CD4-positive, alpha-beta T cell (primary cell): ENCODE measurements around the gene CDK15. TPM values are rescaled to one million over a fixed set of nuclear protein-coding genes. Genes with fewer than 3 reads are reported as not detected.

Source experiments
- ATAC-seq: fragments of 200-7000 bp; cut with Tn5 transposase; one replicate; pipeline ENCODE4 v1.10.0; 2022; ENCODE audit warnings: mild to moderate bottlenecking; ENCODE audit not compliant: poor library complexity
- CTCF ChIA-PET: fragments of 350-600 bp; sonication (Branson Sonifier 250); formaldehyde crosslinking; loops from one replicate; lab custom pipeline; 2021; ENCODE audit warnings: antibody characterized with exemption, inconsistent platforms; lab: Charles Lee
- POLR2A ChIA-PET: fragments of 350-600 bp; sonication (Branson Sonifier 250); formaldehyde crosslinking; loops from one replicate; lab custom pipeline; 2021; ENCODE audit warnings: antibody characterized with exemption, inconsistent platforms; lab: Charles Lee
- DNase-seq, 14 experiments: peaks; one replicate each; pipeline ENCODE4 v3.0.0-alpha.2; 2013 to 2020; ENCODE audit warnings: mixed read lengths in 2 of 14
- H3K27ac ChIP-seq, 2 donors: one replicate each; pipeline versions ENCODE4 v1.5.1 to v1.7.0; 2013; ENCODE audit warnings: low read length in 2 of 2, low read depth in 1 of 2, mild to moderate bottlenecking in 1 of 2
- H3K27me3 ChIP-seq, 2 experiments: 1 replicate in 1 of 2; 2 replicates in 1 of 2; pipeline versions ENCODE4 v1.6.1 to v1.7.0; 2013; ENCODE audit warnings: low read length in 2 of 2, control low read depth in 1 of 2, mild to moderate bottlenecking in 1 of 2, moderate library complexity in 1 of 2; ENCODE audit not compliant: insufficient read depth in 2 of 2, control insufficient read depth in 1 of 2
- H3K36me3 ChIP-seq: one replicate; pipeline ENCODE4 v1.6.1; 2013; ENCODE audit warnings: low read length, control low read depth; ENCODE audit not compliant: insufficient read depth
- H3K4me1 ChIP-seq: one replicate; pipeline ENCODE4 v1.6.1; 2013; ENCODE audit warnings: low read length, control low read depth; ENCODE audit not compliant: insufficient read depth
- H3K4me3 ChIP-seq: one replicate; pipeline ENCODE4 v1.5.1; 2013; ENCODE audit warnings: mild to moderate bottlenecking, low read length, moderate library complexity
- H3K9me3 ChIP-seq, 2 experiments: 1 replicate in 1 of 2; 2 replicates in 1 of 2; pipeline versions ENCODE4 v1.6.1 to v1.7.0; 2013; ENCODE audit warnings: low read length in 2 of 2, mild to moderate bottlenecking in 2 of 2, control low read depth in 1 of 2, moderate library complexity in 1 of 2; ENCODE audit not compliant: control insufficient read depth in 1 of 2, insufficient read depth in 1 of 2
- H3K27ac Mint-ChIP-seq: one replicate; pipeline ENCODE4 v1.8.0; 2020; ENCODE audit warnings: mixed read lengths
- H3K27me3 Mint-ChIP-seq: one replicate; pipeline ENCODE4 v1.8.0; 2021; ENCODE audit warnings: mixed read lengths
- H3K36me3 Mint-ChIP-seq: one replicate; pipeline ENCODE4 v1.8.0; 2021; ENCODE audit warnings: low read depth, mixed read lengths
- H3K4me1 Mint-ChIP-seq: one replicate; pipeline ENCODE4 v1.8.0; 2021; ENCODE audit warnings: low read depth, mixed read lengths
- H3K4me3 Mint-ChIP-seq: one replicate; pipeline ENCODE4 v1.8.0; 2020; ENCODE audit warnings: mild to moderate bottlenecking, mixed read lengths
- H3K9me3 Mint-ChIP-seq: one replicate; pipeline ENCODE4 v1.8.0; 2020; ENCODE audit warnings: mixed read lengths
- CTCF ChIP-seq: fragments of 200-600 bp; IDR thresholded peaks from one replicate; pipeline ENCODE4 v1.8.0; 2022; ENCODE audit warnings: antibody characterized with exemption, mild to moderate bottlenecking
- intact Hi-C, 2 experiments: fragments of 100-400 bp; cut with DNase I in 1 of 2; cut with micrococcal nuclease in 1 of 2; formaldehyde crosslinking; loops; one replicate each; pipeline versions ENCODE4 v1.15.1 to v1.9.0; 2023 to 2025; cut with DNase I, micrococcal nuclease
- total RNA-seq, 174 experiments: library from RNA in 2 of 174; stranded (reverse) in 2 of 174; gene quantifications; one replicate each; pipeline ENCODE4 v1.2.3 and lab custom pipeline; 2021 to 2026

CDK15 gene
- total RNA-seq, 2 experiments from 2014 or later = not detected

DNA sequence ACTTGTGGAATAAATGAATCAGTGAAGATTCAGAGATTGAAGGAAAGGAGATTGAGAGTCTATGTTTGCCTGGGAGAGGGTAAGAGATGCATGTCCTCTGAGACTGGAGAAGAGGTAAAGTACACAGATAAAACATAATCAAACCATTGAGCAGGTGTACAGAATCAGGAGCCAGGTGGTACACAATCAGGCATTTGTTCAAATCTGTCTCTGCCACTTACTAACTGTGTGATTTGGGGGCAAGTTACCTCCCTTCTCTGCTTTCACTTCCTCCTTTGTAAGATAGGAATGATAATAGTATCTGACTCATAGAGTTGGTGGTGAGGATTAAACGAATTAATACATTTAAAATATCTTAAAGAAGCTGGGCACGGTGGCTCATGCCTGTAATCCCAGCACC, 94.0 kb downstream of the CDK15 start:
- Histone ChIP-seq H3K4me3 (no peak overlapping the region), H3K36me3 (no peaks in the 10 kb centered on the region), H3K27me3 (peaks cover 0 to 5% of the 10 kb centered on the region in 2 experiments), H3K27ac (no peak overlapping the region), H3K4me1 (peaks cover 4% of the 10 kb centered on the region), H3K9me3 (no peaks in the 10 kb centered on the region)
- intact Hi-C loops = no loop called here
- no peak for TF ChIP-seq CTCF
- no peaks in the 10 kb centered on the region for H3K4me1 Mint-ChIP-seq
- ATAC-seq = no peak
- POLR2A ChIA-PET = no interaction called here
- no peaks in the 10 kb centered on the region for H3K9me3 Mint-ChIP-seq
- no peak overlapping the region for H3K4me3 Mint-ChIP-seq
- no peak overlapping the region for H3K27ac Mint-ChIP-seq
- H3K36me3 Mint-ChIP-seq = no peaks in the 10 kb centered on the region
- peaks cover 29% of the 10 kb centered on the region for H3K27me3 Mint-ChIP-seq
- no peak for DNase-seq
- CTCF ChIA-PET = no interaction called here

DNA sequence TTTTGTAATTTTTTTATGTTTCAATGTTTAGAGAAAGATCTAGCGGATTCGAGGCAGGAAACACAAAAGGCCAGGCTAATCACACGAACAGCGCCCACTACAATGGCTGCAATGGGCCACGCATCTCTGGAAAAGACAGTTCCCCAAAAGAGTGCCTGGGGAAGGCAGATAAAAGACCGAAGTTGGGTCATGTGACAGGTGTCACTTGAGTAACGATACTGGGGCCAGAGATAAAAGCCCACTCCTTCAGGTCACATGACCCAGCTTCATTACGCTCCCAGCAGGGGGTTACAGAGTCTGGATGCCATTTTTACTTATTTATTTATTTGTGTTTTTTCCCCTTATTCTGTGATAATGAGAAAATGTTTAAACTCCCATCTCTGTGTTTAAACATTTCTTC, 95.4 kb downstream of the CDK15 start:
- DNase-seq = peak in 1 of 14 experiments; percentile 14
- no peaks in the 10 kb centered on the region for H3K9me3 ChIP-seq
- Mint-ChIP-seq H3K4me1 (no peaks in the 10 kb centered on the region), H3K36me3 (no peaks in the 10 kb centered on the region), H3K27me3 (peaks cover 29% of the 10 kb centered on the region), H3K9me3 (no peaks in the 10 kb centered on the region), H3K4me3 (no peak overlapping the region), H3K27ac (no peak overlapping the region)
- H3K36me3 ChIP-seq = no peaks in the 10 kb centered on the region
- ATAC-seq = no peak
- H3K4me1 ChIP-seq = peaks cover 4% of the 10 kb centered on the region
- peaks cover 0 to 5% of the 10 kb centered on the region in 2 experiments for H3K27me3 ChIP-seq
- H3K27ac ChIP-seq = no peak overlapping the region
- intact Hi-C loops = no loop called here
- peak overlapping the region; percentile 29 for H3K4me3 ChIP-seq
- POLR2A ChIA-PET = no interaction called here
- CTCF ChIA-PET = no interaction called here
- TF ChIP-seq CTCF = no peak

DNA sequence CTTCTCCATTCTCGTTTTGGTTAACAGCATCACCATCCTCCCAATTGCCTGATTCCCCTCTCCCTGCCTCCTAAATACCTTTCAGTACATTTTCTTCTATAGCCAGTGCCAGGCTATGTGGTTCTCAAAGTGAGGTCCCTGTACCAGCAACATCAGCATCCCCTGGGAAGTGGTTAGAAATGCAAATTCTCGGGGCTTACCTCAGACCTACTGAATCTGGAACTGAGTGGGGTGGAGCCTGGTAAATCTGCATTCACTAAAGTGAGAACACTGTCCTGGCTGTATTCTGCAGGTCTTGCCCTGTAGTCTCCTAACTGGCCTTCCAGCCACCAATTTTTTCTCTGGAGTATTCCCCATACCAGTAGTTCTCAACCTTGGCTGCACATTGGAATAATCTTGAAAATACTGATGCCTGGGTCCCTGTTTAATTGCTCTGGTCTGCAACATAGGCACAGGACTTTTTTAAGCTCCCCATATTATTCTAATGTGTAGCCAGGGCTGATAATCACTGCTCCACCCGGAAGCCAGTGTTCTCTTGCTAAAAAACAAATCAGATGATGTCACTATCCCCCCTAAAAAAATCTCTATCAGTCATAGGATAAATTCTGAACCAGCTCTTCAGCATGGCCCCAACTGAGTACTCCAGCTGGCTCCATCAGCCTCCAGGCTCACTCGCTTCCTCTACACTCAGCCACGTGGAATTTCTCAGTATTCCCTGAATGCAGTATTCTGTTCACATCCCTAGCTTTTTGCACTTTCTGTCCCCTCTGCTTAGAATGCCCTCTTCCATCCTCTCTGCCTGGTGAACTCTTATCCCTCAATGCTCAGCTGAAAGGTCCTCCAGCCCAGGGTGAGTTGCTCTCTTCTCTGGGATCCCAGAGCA, 98.4 kb downstream of the CDK15 start:
- intact Hi-C loops = no loop called here
- no peak overlapping the region for H3K4me3 Mint-ChIP-seq
- TF ChIP-seq CTCF = no peak
- Histone ChIP-seq H3K4me3 (no peak overlapping the region), H3K36me3 (no peaks in the 10 kb centered on the region), H3K27me3 (peaks cover 0 to 5% of the 10 kb centered on the region in 2 experiments), H3K4me1 (peaks cover 8% of the 10 kb centered on the region), H3K9me3 (no peaks in the 10 kb centered on the region), H3K27ac (no peak overlapping the region)
- peaks cover 13% of the 10 kb centered on the region for H3K27me3 Mint-ChIP-seq
- DNase-seq (no peak), ATAC-seq (no peak)
- POLR2A ChIA-PET = no interaction called here
- no peak overlapping the region for H3K27ac Mint-ChIP-seq
- H3K36me3 Mint-ChIP-seq = no peaks in the 10 kb centered on the region
- CTCF ChIA-PET = no interaction called here
- no peaks in the 10 kb centered on the region for H3K9me3 Mint-ChIP-seq
- peaks cover 7% of the 10 kb centered on the region for H3K4me1 Mint-ChIP-seq
